RWPE2 (cell line): ENCODE measurements around the gene VWA3A.
"Not testable (repeated sequence)": the region's sequence is repeated elsewhere in the genome, so short reads cannot be mapped to it uniquely, and the experiment has no call there.

Experiments
- ATAC-seq: fragments of 200-7000 bp; cut with Tn5 transposase; 3 replicates; pipeline ENCODE4 v1.9.1; 2021; ENCODE audit warnings: low read depth
- DNase-seq: peaks from one replicate; pipeline ENCODE4 v3.0.0-alpha.2; 2020; ENCODE audit warnings: low spot score
- H3K27ac ChIP-seq: fragments of 450-650 bp; 2 replicates; pipeline ENCODE4 v1.5.1; 2017; ENCODE audit warnings: mild to moderate bottlenecking; ENCODE audit not compliant: poor library complexity, severe bottlenecking
- H3K27me3 ChIP-seq: fragments of 250-450 bp; sonication (Bioruptor Pico); 2 replicates; pipeline ENCODE4 v1.5.1; 2021; ENCODE audit warnings: mild to moderate bottlenecking, moderate library complexity; ENCODE audit not compliant: insufficient read depth, poor library complexity, severe bottlenecking
- H3K36me3 ChIP-seq: fragments of 250-450 bp; sonication (Bioruptor Pico); 2 replicates; pipeline ENCODE4 v1.5.1; 2020; ENCODE audit warnings: low read depth, mild to moderate bottlenecking, moderate library complexity
- H3K4me1 ChIP-seq: fragments of 250-450 bp; sonication (Bioruptor Pico); 2 replicates; pipeline ENCODE4 v1.5.1; 2021; ENCODE audit warnings: mild to moderate bottlenecking, moderate library complexity; ENCODE audit not compliant: insufficient read depth, poor library complexity, severe bottlenecking
- H3K4me3 ChIP-seq: fragments of 250-450 bp; sonication (Bioruptor Pico); 2 replicates; pipeline ENCODE4 v1.5.1; 2021; ENCODE audit warnings: mild to moderate bottlenecking, moderate library complexity; ENCODE audit not compliant: severe bottlenecking
- H3K9me3 ChIP-seq: fragments of 250-450 bp; sonication (Bioruptor Pico); 2 replicates; pipeline ENCODE4 v1.5.1; 2021; ENCODE audit warnings: mild to moderate bottlenecking, moderate library complexity; ENCODE audit not compliant: severe bottlenecking
- CTCF ChIP-seq: fragments of 450-650 bp; IDR thresholded peaks from one replicate; pipeline ENCODE4 v1.5.1; 2017; ENCODE audit warnings: mild to moderate bottlenecking, moderate library complexity; ENCODE audit not compliant: poor library complexity, severe bottlenecking

The VWA3A gene

GRCh38 chr16:22123759-22124490 lies 31.6 kb downstream of the VWA3A start:
- Histone ChIP-seq H3K27ac (no peak overlapping the region), H3K9me3 (no peaks in the 10 kb centered on the region), H3K4me1 (no peaks in the 10 kb centered on the region), H3K27me3 (no peaks in the 10 kb centered on the region), H3K4me3 (no peak overlapping the region), H3K36me3 (no peaks in the 10 kb centered on the region)
- DNase-seq (no peak), ATAC-seq (no peak)
- TF ChIP-seq CTCF: no peak

DNA sequence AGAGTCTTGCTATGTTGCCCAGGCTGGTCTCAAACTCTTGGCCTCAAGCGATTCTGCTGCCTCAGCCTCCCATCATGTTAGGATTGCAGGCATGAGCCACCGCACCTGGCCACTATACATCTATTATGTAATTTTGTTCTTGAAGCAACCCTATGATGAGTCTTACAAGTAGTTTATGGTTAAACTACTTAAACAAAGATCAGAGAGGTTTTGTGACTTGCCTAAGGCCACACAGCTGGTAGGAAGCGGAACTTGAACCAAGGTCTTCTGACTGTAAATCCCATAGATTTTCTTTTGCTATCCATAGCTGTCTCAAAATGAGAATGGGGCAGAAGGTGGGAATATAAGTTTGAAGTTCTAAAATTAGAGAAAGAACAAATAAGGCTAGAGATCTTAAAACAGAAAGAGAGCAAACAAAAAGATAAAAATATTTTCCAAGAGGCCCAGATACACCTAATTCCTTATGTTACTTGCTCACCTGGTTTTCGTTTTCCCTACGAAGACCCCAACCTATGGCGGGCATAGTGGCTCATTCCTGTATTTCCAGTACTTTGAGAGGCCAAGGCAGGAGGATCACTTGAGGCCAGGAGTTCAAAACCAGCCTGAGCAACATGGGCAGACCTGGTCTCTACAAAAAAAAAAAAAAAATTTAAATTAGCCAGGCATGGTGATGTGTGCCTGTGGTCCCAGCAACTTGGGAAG lies 32.4 kb downstream of the VWA3A start:
- no peaks in the 10 kb centered on the region for H3K4me1 ChIP-seq
- no peaks in the 10 kb centered on the region for H3K9me3 ChIP-seq
- no peak for TF ChIP-seq CTCF
- ATAC-seq (no peak), DNase-seq (no peak)
- no peak overlapping the region for H3K27ac ChIP-seq
- no peaks in the 10 kb centered on the region for H3K36me3 ChIP-seq
- no peak overlapping the region for H3K4me3 ChIP-seq
- no peaks in the 10 kb centered on the region for H3K27me3 ChIP-seq

- Histone ChIP-seq H3K27ac (no peak overlapping the region), H3K36me3 (no peaks in the 10 kb centered on the region), H3K27me3 (no peaks in the 10 kb centered on the region), H3K4me3 (no peak overlapping the region), H3K4me1 (no peaks in the 10 kb centered on the region), H3K9me3 (no peaks in the 10 kb centered on the region)
- no peak for ATAC-seq
- DNase-seq: no peak
- TF ChIP-seq CTCF: no peak
Observed at GRCh38 chr16:22126037-22126558, 33.8 kb downstream of the VWA3A start.

- H3K36me3 ChIP-seq, H3K9me3 ChIP-seq, DNase-seq, H3K4me1 ChIP-seq, H3K4me3 ChIP-seq, H3K27me3 ChIP-seq, ATAC-seq, H3K27ac ChIP-seq: not testable (repeated sequence)
Observed at GRCh38 chr16:22128537-22128936, 36.2 kb downstream of the VWA3A start.

DNA sequence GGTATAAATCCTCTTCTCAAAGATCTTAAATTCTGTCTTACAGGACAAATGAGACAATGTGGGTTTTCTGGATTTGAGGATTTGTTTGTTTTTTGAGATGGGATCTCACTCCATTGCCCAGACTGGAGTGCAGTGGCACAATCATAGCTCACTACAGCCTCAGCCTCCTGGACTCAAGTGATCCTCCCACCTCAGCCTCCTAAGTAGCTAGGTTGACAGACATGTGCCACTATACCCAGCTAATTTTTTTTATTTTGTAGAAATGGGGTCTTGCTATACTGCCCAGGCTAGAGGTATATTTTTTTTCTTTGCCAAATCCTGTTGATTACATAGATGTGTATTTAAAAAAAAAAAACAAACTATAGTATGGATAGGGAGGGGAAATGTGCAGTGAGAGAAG lies 38.2 kb downstream of the VWA3A start:
- DNase-seq (no peak), ATAC-seq (no peak)
- TF ChIP-seq CTCF: no peak

More for the DNA sequence above, 38.2 kb downstream of the VWA3A start:
- Histone ChIP-seq H3K9me3 (no peaks in the 10 kb centered on the region), H3K36me3 (no peaks in the 10 kb centered on the region), H3K4me1 (no peaks in the 10 kb centered on the region), H3K4me3 (no peak overlapping the region), H3K27me3 (no peaks in the 10 kb centered on the region), H3K27ac (no peak overlapping the region)
